SK-N-SH treated with all-trans-retinoic acid at 6 μM for 48 hours (cell line): ENCODE measurements around the gene CLSTN2.

Experiments used
- ATAC-seq: fragments of 200-7000 bp; cut with Tn5 transposase; 3 replicates; pipeline ENCODE4 v1.9.1; 2020; ENCODE audit warnings: mild to moderate bottlenecking, moderate library complexity
- ARNTL ChIP-seq: fragments of 450-650 bp; formaldehyde crosslinking; IDR thresholded peaks from 2 replicates; pipeline ENCODE4 v1.5.0; 2020; ENCODE audit warnings: low read depth, mild to moderate bottlenecking, moderate library complexity, borderline replicate concordance
- CSDC2 ChIP-seq: fragments of 250-450 bp; sonication (Bioruptor Pico); IDR thresholded peaks from 2 replicates; pipeline ENCODE4 v1.5.0; 2020; ENCODE audit warnings: mild to moderate bottlenecking, moderate library complexity
- ESRRG ChIP-seq: fragments of 250-450 bp; sonication (Bioruptor Pico); IDR thresholded peaks from 2 replicates; pipeline ENCODE4 v1.6.1; 2021; ENCODE audit warnings: mild to moderate bottlenecking
- GLIS3 ChIP-seq: fragments of 250-450 bp; sonication (Bioruptor Pico); IDR thresholded peaks from 2 replicates; pipeline ENCODE4 v1.5.0; 2020; ENCODE audit warnings: mild to moderate bottlenecking, moderate library complexity
- ISL1 ChIP-seq: fragments of 250-450 bp; sonication (Bioruptor Pico); IDR thresholded peaks from 2 replicates; pipeline ENCODE4 v2.1.2; 2022; ENCODE audit warnings: mild to moderate bottlenecking, moderate library complexity
- PPARA ChIP-seq: fragments of 250-450 bp; sonication (Bioruptor Pico); IDR thresholded peaks from 2 replicates; pipeline ENCODE4 v1.5.0; 2020; ENCODE audit warnings: mild to moderate bottlenecking, borderline replicate concordance
- RARB ChIP-seq: fragments of 250-450 bp; sonication (Bioruptor Pico); IDR thresholded peaks from 2 replicates; pipeline ENCODE4 v1.8.0; 2021; ENCODE audit warnings: mild to moderate bottlenecking, moderate library complexity
- SNAI2 ChIP-seq: fragments of 250-450 bp; sonication (Bioruptor Pico); IDR thresholded peaks from 2 replicates; pipeline ENCODE4 v1.5.0; 2020; ENCODE audit warnings: mild to moderate bottlenecking, moderate library complexity
- TCF4 ChIP-seq: fragments of 250-450 bp; sonication (Bioruptor Pico); IDR thresholded peaks from 2 replicates; pipeline ENCODE4 v1.8.0; 2021; ENCODE audit warnings: mild to moderate bottlenecking, moderate library complexity, borderline replicate concordance
- TOX ChIP-seq: fragments of 250-450 bp; sonication (Bioruptor Pico); IDR thresholded peaks from 2 replicates; pipeline ENCODE4 v1.8.0; 2021; ENCODE audit warnings: mild to moderate bottlenecking, moderate library complexity, borderline replicate concordance
- ZFP3 ChIP-seq: fragments of 250-450 bp; sonication (Bioruptor Pico); IDR thresholded peaks from 2 replicates; pipeline ENCODE4 v1.5.0; 2020; ENCODE audit warnings: mild to moderate bottlenecking, moderate library complexity
- ZFP30 ChIP-seq: fragments of 450-650 bp; formaldehyde crosslinking; IDR thresholded peaks from 2 replicates; pipeline ENCODE4 v1.5.0; 2022; ENCODE audit warnings: mild to moderate bottlenecking, moderate library complexity
- ZNF565 ChIP-seq: fragments of 450-650 bp; formaldehyde crosslinking; conservative IDR thresholded peaks from 2 replicates; pipeline ENCODE4 v1.5.0; 2020; ENCODE audit warnings: low read depth, mild to moderate bottlenecking, moderate library complexity
- ZNF70 ChIP-seq: fragments of 450-650 bp; formaldehyde crosslinking; IDR thresholded peaks from 2 replicates; pipeline ENCODE4 v1.5.0; 2020; ENCODE audit warnings: mild to moderate bottlenecking, moderate library complexity
- ZNF8 ChIP-seq: fragments of 450-650 bp; formaldehyde crosslinking; IDR thresholded peaks from 2 replicates; pipeline ENCODE4 v1.5.0; 2020; ENCODE audit warnings: mild to moderate bottlenecking, moderate library complexity
- TF ChIP-seq, protein P1 (sequence below): fragments of 250-450 bp; sonication (Bioruptor Pico); IDR thresholded peaks from 2 replicates; pipeline ENCODE4 v1.8.0; 2020; ENCODE audit warnings: mild to moderate bottlenecking, moderate library complexity, borderline replicate concordance
- TF ChIP-seq, protein P2 (sequence below): fragments of 250-450 bp; sonication (Bioruptor Pico); IDR thresholded peaks from 2 replicates; pipeline ENCODE4 v1.5.1; 2021; ENCODE audit warnings: mild to moderate bottlenecking, moderate library complexity
- TF ChIP-seq, protein P3 (sequence below): fragments of 250-450 bp; sonication (Bioruptor Pico); IDR thresholded peaks from 2 replicates; pipeline ENCODE4 v1.8.0; 2021; ENCODE audit warnings: low read depth, mild to moderate bottlenecking, moderate library complexity, borderline replicate concordance
- TF ChIP-seq, protein P4 (sequence below): fragments of 250-450 bp; sonication (Bioruptor Pico); IDR thresholded peaks from 2 replicates; pipeline ENCODE4 v1.5.0; 2020; ENCODE audit warnings: mild to moderate bottlenecking, moderate library complexity
- TF ChIP-seq, protein P5 (sequence below): fragments of 250-450 bp; sonication (Bioruptor Pico); IDR thresholded peaks from 2 replicates; pipeline ENCODE4 v1.5.1; 2020; ENCODE audit warnings: low read depth, mild to moderate bottlenecking, moderate library complexity

CLSTN2 gene

DNA sequence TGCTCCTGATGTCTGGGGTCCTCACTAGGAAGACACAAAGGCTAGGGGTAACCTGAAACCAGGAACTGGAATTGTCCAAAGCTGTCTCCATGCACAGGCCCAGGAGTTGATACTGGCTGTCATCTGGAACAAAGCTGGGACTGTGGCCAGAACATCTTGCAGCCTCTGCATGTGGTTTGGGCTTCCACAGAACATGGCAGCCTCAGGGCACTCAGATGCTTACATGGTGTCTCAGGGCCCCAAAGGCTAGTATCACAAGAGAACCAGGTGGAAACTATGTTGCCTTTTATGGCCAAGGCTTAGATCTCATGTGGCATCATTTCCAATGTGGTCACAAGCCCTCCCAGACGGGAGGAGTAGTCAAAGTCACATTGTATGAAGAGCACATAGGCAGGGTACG is 407.7 kb downstream of the CLSTN2 start:
- ATAC-seq: no peak
- TF ChIP-seq GLIS3 (CRISPR knock-in tag) (no peak), ARNTL (no peak), ZFP30 (no peak), ZNF565 (CRISPR knock-in tag) (0 out of 2 replicates have a peak, but pooled peaks have one; percentile 70)
- TF ChIP-seq, protein P1, sequence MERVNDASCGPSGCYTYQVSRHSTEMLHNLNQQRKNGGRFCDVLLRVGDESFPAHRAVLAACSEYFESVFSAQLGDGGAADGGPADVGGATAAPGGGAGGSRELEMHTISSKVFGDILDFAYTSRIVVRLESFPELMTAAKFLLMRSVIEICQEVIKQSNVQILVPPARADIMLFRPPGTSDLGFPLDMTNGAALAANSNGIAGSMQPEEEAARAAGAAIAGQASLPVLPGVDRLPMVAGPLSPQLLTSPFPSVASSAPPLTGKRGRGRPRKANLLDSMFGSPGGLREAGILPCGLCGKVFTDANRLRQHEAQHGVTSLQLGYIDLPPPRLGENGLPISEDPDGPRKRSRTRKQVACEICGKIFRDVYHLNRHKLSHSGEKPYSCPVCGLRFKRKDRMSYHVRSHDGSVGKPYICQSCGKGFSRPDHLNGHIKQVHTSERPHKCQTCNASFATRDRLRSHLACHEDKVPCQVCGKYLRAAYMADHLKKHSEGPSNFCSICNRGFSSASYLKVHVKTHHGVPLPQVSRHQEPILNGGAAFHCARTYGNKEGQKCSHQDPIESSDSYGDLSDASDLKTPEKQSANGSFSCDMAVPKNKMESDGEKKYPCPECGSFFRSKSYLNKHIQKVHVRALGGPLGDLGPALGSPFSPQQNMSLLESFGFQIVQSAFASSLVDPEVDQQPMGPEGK: no peak

DNA sequence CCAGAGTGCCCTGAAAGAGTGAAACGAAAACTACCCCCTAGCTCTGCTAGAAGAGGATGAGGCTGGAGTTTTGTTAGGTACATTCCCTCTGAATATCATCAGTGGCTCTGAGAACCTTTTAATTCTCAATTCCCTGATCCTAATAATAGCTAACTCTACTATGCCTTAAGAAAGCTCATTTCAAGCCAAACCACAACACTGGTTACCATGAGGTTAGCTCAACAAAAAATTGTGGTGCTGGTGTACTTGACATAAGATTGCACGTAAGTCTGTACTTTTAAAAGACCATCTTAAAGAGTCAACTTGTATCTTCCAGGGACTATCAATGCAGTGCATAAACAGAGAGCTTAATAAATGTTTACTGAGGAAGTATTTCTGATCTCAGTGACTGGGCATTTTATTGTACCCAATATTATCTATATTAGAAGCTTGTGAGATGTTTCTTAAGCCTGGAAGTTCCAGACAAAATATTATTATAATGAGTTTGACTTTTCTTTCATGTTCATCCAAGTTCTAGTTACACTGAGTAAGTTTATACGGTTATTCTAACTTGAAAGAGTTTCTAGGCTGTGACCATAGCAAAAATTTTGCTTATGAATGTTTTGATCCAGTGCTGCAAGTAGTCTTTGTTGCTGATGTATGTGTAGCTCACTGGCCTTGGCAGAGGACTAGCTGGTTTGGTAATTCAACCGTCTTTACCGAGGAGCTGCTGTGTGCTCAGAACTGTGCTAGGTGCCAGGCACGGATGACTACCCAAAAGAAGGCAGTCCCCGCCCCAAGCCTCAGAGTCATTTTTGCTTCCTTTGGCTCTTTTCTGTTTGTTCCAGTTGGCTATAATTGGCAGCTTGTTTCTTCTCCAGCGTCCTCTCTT is 408.5 kb downstream of the CLSTN2 start:
- TF ChIP-seq, protein P2, sequence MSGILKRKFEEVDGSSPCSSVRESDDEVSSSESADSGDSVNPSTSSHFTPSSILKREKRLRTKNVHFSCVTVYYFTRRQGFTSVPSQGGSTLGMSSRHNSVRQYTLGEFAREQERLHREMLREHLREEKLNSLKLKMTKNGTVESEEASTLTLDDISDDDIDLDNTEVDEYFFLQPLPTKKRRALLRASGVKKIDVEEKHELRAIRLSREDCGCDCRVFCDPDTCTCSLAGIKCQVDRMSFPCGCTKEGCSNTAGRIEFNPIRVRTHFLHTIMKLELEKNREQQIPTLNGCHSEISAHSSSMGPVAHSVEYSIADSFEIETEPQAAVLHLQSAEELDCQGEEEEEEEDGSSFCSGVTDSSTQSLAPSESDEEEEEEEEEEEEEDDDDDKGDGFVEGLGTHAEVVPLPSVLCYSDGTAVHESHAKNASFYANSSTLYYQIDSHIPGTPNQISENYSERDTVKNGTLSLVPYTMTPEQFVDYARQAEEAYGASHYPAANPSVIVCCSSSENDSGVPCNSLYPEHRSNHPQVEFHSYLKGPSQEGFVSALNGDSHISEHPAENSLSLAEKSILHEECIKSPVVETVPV (CRISPR knock-in tag): no peak
- TF ChIP-seq, protein P3, sequence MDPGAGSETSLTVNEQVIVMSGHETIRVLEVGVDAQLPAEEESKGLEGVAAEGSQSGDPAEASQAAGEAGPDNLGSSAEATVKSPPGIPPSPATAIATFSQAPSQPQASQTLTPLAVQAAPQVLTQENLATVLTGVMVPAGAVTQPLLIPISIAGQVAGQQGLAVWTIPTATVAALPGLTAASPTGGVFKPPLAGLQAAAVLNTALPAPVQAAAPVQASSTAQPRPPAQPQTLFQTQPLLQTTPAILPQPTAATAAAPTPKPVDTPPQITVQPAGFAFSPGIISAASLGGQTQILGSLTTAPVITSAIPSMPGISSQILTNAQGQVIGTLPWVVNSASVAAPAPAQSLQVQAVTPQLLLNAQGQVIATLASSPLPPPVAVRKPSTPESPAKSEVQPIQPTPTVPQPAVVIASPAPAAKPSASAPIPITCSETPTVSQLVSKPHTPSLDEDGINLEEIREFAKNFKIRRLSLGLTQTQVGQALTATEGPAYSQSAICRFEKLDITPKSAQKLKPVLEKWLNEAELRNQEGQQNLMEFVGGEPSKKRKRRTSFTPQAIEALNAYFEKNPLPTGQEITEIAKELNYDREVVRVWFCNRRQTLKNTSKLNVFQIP (CRISPR knock-in tag): no peak
- no peak for TF ChIP-seq TOX (CRISPR knock-in tag)
- TF ChIP-seq, protein P4, sequence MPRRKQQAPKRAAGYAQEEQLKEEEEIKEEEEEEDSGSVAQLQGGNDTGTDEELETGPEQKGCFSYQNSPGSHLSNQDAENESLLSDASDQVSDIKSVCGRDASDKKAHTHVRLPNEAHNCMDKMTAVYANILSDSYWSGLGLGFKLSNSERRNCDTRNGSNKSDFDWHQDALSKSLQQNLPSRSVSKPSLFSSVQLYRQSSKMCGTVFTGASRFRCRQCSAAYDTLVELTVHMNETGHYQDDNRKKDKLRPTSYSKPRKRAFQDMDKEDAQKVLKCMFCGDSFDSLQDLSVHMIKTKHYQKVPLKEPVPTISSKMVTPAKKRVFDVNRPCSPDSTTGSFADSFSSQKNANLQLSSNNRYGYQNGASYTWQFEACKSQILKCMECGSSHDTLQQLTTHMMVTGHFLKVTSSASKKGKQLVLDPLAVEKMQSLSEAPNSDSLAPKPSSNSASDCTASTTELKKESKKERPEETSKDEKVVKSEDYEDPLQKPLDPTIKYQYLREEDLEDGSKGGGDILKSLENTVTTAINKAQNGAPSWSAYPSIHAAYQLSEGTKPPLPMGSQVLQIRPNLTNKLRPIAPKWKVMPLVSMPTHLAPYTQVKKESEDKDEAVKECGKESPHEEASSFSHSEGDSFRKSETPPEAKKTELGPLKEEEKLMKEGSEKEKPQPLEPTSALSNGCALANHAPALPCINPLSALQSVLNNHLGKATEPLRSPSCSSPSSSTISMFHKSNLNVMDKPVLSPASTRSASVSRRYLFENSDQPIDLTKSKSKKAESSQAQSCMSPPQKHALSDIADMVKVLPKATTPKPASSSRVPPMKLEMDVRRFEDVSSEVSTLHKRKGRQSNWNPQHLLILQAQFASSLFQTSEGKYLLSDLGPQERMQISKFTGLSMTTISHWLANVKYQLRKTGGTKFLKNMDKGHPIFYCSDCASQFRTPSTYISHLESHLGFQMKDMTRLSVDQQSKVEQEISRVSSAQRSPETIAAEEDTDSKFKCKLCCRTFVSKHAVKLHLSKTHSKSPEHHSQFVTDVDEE (CRISPR knock-in tag): no peak
- TF ChIP-seq ZFP30: no peak
- TF ChIP-seq, protein P1: no peak
- no peak for TF ChIP-seq ZNF565 (CRISPR knock-in tag)
- TF ChIP-seq TCF4 (CRISPR knock-in tag): no peak
- no peak for TF ChIP-seq ESRRG (CRISPR knock-in tag)
- TF ChIP-seq GLIS3 (CRISPR knock-in tag): no peak
- TF ChIP-seq, protein P5, sequence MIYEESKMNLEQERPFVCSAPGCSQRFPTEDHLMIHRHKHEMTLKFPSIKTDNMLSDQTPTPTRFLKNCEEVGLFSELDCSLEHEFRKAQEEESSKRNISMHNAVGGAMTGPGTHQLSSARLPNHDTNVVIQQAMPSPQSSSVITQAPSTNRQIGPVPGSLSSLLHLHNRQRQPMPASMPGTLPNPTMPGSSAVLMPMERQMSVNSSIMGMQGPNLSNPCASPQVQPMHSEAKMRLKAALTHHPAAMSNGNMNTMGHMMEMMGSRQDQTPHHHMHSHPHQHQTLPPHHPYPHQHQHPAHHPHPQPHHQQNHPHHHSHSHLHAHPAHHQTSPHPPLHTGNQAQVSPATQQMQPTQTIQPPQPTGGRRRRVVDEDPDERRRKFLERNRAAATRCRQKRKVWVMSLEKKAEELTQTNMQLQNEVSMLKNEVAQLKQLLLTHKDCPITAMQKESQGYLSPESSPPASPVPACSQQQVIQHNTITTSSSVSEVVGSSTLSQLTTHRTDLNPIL (CRISPR knock-in tag): no peak
- TF ChIP-seq ZFP3 (CRISPR knock-in tag): no peak
- TF ChIP-seq CSDC2: no peak
- no peak for TF ChIP-seq SNAI2 (CRISPR knock-in tag)
- no peak for TF ChIP-seq ARNTL
- TF ChIP-seq PPARA (CRISPR knock-in tag): no peak
- TF ChIP-seq ZNF70: no peak
- TF ChIP-seq RARB: no peak
- no peak for TF ChIP-seq ISL1
- no peak for TF ChIP-seq ZNF8
- TF ChIP-seq, all 23 proteins: peak for 0
- ATAC-seq: no peak
